IMR-90 (cell line): ENCODE measurements around the gene HNRNPU. TPM values are rescaled to one million over a fixed set of nuclear protein-coding genes. Genes with fewer than 3 reads are reported as not detected.

Experiments used
- ATAC-seq: fragments of 200-7000 bp; cut with Tn5 transposase; 2 replicates; pipeline ENCODE4 v1.9.1; 2020; ENCODE audit warnings: low read depth, mild to moderate bottlenecking, moderate library complexity
- BruUV-seq: library from RNA; stranded (reverse); fragments of 400-500 nt; replicated peaks from 2 replicates; lab custom pipeline; 2021; lab: Mats Ljungman, UMichigan
- CTCF ChIA-PET: fragments of 300-600 bp; formaldehyde crosslinking; extraction: SDS; loops from one replicate; lab custom pipeline; 2021; ENCODE audit warnings: antibody characterized with exemption; lab: Yijun Ruan, JAX
- POLR2A ChIA-PET: fragments of 300-600 bp; sonication (Branson Sonifier 250); formaldehyde crosslinking; loops from one replicate; lab custom pipeline; 2022; ENCODE audit warnings: antibody characterized with exemption; ENCODE audit not compliant: unreplicated experiment; lab: Charles Lee
- DNase-seq: peaks from one replicate; pipeline ENCODE4 v3.0.0; 2013
- H2AFZ ChIP-seq: replicated peaks from 2 replicates; pipeline ENCODE3; 2013; ENCODE audit warnings: low read length, mild to moderate bottlenecking; ENCODE audit not compliant: poor library complexity
- H2AK5ac ChIP-seq: 2 replicates; pipeline ENCODE4 v1.6.1; 2013; ENCODE audit warnings: low read depth, low read length, inconsistent platforms
- H2AK9ac ChIP-seq: replicated peaks from 2 replicates; pipeline ENCODE3; 2013; ENCODE audit warnings: mild to moderate bottlenecking, low read depth, low read length, moderate library complexity; ENCODE audit not compliant: poor library complexity
- H2BK120ac ChIP-seq: 2 replicates; pipeline ENCODE4 v1.6.1; 2013; ENCODE audit warnings: low read depth, low read length, inconsistent platforms
- H2BK15ac ChIP-seq: 3 replicates; pipeline ENCODE4 v1.6.1; 2013; ENCODE audit warnings: low read depth, low read length, inconsistent platforms
- H2BK20ac ChIP-seq: 2 replicates; pipeline ENCODE4 v1.6.1; 2013; ENCODE audit warnings: low read depth, mild to moderate bottlenecking, inconsistent platforms, low read length, moderate library complexity
- H2BK5ac ChIP-seq: 2 replicates; pipeline ENCODE4 v1.6.1; 2013; ENCODE audit warnings: mild to moderate bottlenecking, low read depth, low read length, inconsistent platforms; ENCODE audit not compliant: poor library complexity, severe bottlenecking
- H3K14ac ChIP-seq: replicated peaks from 2 replicates; pipeline ENCODE4 v1.6.1; 2013; ENCODE audit warnings: low read depth, low read length, inconsistent platforms
- H3K18ac ChIP-seq: 2 replicates; pipeline ENCODE4 v1.6.1; 2013; ENCODE audit warnings: low read depth, low read length, control low read depth
- H3K23ac ChIP-seq: 2 replicates; pipeline ENCODE4 v1.6.1; 2013; ENCODE audit warnings: low read depth, low read length, inconsistent platforms
- H3K27ac ChIP-seq: 2 replicates; pipeline ENCODE4 v1.5.1; 2013; ENCODE audit warnings: mild to moderate bottlenecking, control low read depth, low read length; ENCODE audit not compliant: insufficient read depth
- H3K27me3 ChIP-seq: 2 replicates; pipeline ENCODE4 v1.6.1; 2013; ENCODE audit warnings: low read length; ENCODE audit not compliant: control insufficient read depth, insufficient read depth
- H3K36me3 ChIP-seq: 2 replicates; pipeline ENCODE4 v1.6.1; 2013; ENCODE audit warnings: low read length, mixed read lengths; ENCODE audit not compliant: control insufficient read depth, insufficient read depth
- H3K4ac ChIP-seq: 2 replicates; pipeline ENCODE4 v1.6.1; 2013; ENCODE audit warnings: low read depth, low read length, inconsistent platforms
- H3K4me1 ChIP-seq: 2 replicates; pipeline ENCODE4 v1.6.1; 2013; ENCODE audit warnings: low read length, mixed read lengths; ENCODE audit not compliant: control insufficient read depth, insufficient read depth
- H3K4me2 ChIP-seq: 2 replicates; pipeline ENCODE4 v1.6.1; 2013; ENCODE audit warnings: low read depth, mild to moderate bottlenecking, control low read depth, low read length, moderate library complexity
- H3K4me3 ChIP-seq: 2 replicates; pipeline ENCODE4 v1.5.1; 2013; ENCODE audit warnings: low read depth, mild to moderate bottlenecking, control low read depth, low read length, moderate library complexity; ENCODE audit not compliant: insufficient read depth
- H3K56ac ChIP-seq: 2 replicates; pipeline ENCODE4 v1.6.1; 2013; ENCODE audit warnings: low read length, inconsistent platforms; ENCODE audit not compliant: insufficient read depth; ENCODE audit errors: extremely low read depth
- H3K79me1 ChIP-seq, 2 experiments: 2 replicates each; pipeline ENCODE4 v1.6.1; 2013; ENCODE audit warnings: low read length in 2 of 2, inconsistent platforms in 1 of 2, low read depth in 1 of 2
- H3K9ac ChIP-seq: 2 replicates; pipeline ENCODE4 v1.6.1; 2013; ENCODE audit warnings: low read depth, low read length, control low read depth
- H3K9me1 ChIP-seq: 2 replicates; pipeline ENCODE4 v1.6.1; 2013; ENCODE audit warnings: low read length, inconsistent platforms; ENCODE audit not compliant: insufficient read depth
- H3K9me3 ChIP-seq: 2 replicates; pipeline ENCODE4 v1.6.1; 2013; ENCODE audit warnings: low read length; ENCODE audit not compliant: control insufficient read depth, insufficient read depth
- H4K20me1 ChIP-seq: 2 replicates; pipeline ENCODE4 v1.6.1; 2013; ENCODE audit warnings: low read length, inconsistent platforms; ENCODE audit not compliant: insufficient read depth
- H4K5ac ChIP-seq: 2 replicates; pipeline ENCODE4 v1.6.1; 2013; ENCODE audit warnings: mild to moderate bottlenecking, low read depth, low read length, control low read depth
- H4K8ac ChIP-seq, 2 experiments: 2 replicates each; pipeline ENCODE4 v1.6.1; 2013; ENCODE audit warnings: low read depth in 2 of 2, low read length in 2 of 2, control low read depth in 1 of 2, inconsistent platforms in 1 of 2
- H4K91ac ChIP-seq: 2 replicates; pipeline ENCODE4 v1.6.1; 2013; ENCODE audit warnings: low read depth, low read length, inconsistent platforms; ENCODE audit not compliant: insufficient read depth
- BHLHE40 ChIP-seq: fragments of 150-350 bp; IDR thresholded peaks from 2 replicates; pipeline ENCODE4 v1.6.1; 2016; ENCODE audit warnings: mild to moderate bottlenecking, low read depth, low read length
- CEBPB ChIP-seq: IDR thresholded peaks from 2 replicates; pipeline ENCODE4 v1.6.1; 2012; ENCODE audit warnings: low read depth, low read length, improper control_type of control experiment
- ELK1 ChIP-seq: fragments of 150-350 bp; IDR thresholded peaks from 2 replicates; pipeline ENCODE4 v1.6.1; 2016; ENCODE audit warnings: low read depth, mild to moderate bottlenecking, low read length, moderate library complexity, borderline replicate concordance
- FOS ChIP-seq: fragments of 150-350 bp; IDR thresholded peaks from 2 replicates; pipeline ENCODE4 v1.6.1; 2016; ENCODE audit warnings: low read depth, low read length
- MAZ ChIP-seq: IDR thresholded peaks from 2 replicates; pipeline ENCODE4 v1.6.1; 2012; ENCODE audit warnings: low read depth, mild to moderate bottlenecking, low read length, improper control_type of control experiment, moderate library complexity, borderline replicate concordance
- MXI1 ChIP-seq: IDR thresholded peaks from 2 replicates; pipeline ENCODE4 v1.6.1; 2012; ENCODE audit warnings: low read depth, mild to moderate bottlenecking, low read length, moderate library complexity, borderline replicate concordance
- NFE2L2 ChIP-seq: fragments of 150-350 bp; IDR thresholded peaks from 2 replicates; pipeline ENCODE4 v1.6.1; 2016; ENCODE audit warnings: low read depth, mild to moderate bottlenecking, low read length
- POLR2A ChIP-seq: IDR thresholded peaks from 2 replicates; pipeline ENCODE4 v1.6.1; 2012; ENCODE audit warnings: mild to moderate bottlenecking, low read depth, low read length
- RFX5 ChIP-seq: IDR thresholded peaks from 2 replicates; pipeline ENCODE4 v1.8.0; 2012; ENCODE audit warnings: low read depth, mild to moderate bottlenecking, low read length, moderate library complexity
- USF2 ChIP-seq: fragments of 150-350 bp; IDR thresholded peaks from 2 replicates; pipeline ENCODE4 v1.6.1; 2017; ENCODE audit warnings: mild to moderate bottlenecking, antibody characterized with exemption, low read length, low read depth
- whole genome bisulfite sequencing, 2 experiments: methylation state at CpG; one replicate each; pipeline versions ENCODE4 v1.1.5 to v1.1.7; 2013; ENCODE audit warnings: missing lambda C conversion rate in 2 of 2; ENCODE audit not compliant: insufficient read length in 1 of 2; ENCODE audit errors: extremely low coverage in 2 of 2; 5-methylcytosine and 5-hydroxymethylcytosine counted together
- dilution Hi-C: fragments of 300-500 bp; cut with HindIII; formaldehyde crosslinking; loops from one replicate; pipeline ENCODE4 v1.14.3; 2018; ENCODE audit warnings: low sequenced_read_pairs; ENCODE audit not compliant: unreplicated experiment
- in situ Hi-C: fragments of 300-500 bp; cut with MboI; formaldehyde crosslinking; loops from 3 replicates; pipeline ENCODE4 v1.14.3; 2019; ENCODE audit warnings: low sequenced_read_pairs, inconsistent platforms, mixed read lengths
- intact Hi-C: fragments of 100-400 bp; cut with micrococcal nuclease; formaldehyde crosslinking; loops from 2 replicates; pipeline ENCODE4 v1.10.0; 2022
- polyA plus RNA-seq, 3 experiments: library from polyadenylated mRNA; depleted of rRNA; stranded (reverse); fragments of >200 nt; gene quantifications; 2 replicates each; pipeline ENCODE4 v1.2.3, GENCODE V29; 2012; ENCODE audit warnings: low replicate concordance in 1 of 3
- total RNA-seq: library from RNA; depleted of rRNA; stranded (reverse); fragments of >200 nt; gene quantifications from 2 replicates; pipeline ENCODE4 v1.2.3, GENCODE V29; 2012

HNRNPU gene
- total and polyA plus RNA-seq, 2 of the 4 experiments (the other 2 are of a cell fraction) = 151 to 169 TPM

DNA sequence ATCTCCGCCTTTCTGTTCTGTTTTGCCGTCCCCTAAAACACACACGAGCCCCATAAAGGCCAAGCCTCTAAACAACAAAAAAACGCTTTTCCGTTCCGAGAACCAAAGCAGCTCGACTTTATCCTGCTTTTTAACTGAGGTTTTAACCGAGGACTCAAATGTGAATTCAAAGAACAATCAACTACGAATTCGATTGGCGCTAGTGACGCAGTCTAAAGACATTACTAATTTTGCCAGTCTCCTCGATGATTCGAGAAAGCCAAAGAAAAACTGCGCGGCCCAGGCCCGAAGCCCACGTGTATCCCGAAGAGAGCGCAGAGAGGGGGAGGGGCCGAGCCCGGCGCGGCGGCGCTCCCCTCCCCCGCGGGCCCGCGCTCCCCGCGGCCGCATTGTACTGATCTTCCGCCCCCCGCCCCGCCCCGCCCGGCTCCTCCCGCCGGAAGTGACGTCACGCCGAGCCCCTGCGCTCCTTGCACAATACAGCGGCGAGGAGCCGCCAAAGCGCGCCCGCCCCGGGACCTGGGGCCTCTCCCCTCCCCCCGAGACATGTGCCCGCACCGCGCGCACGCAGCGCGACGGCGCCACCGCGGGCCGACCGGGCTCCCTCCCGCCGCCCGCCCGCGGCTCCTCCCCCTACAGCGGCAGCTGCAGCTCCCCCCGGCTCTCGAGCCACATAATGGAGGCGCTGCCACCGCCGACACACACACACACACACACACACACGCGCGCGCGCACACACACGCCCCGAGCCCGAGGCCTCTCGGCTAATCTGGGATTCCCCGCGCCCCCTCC lies 1.4 kb downstream of the HNRNPU start:
- H3K18ac ChIP-seq = no peak overlapping the region; the same call in 1 of the 2 replicates
- peak overlapping the region; percentile 85 for H3K56ac ChIP-seq
- ChIA-PET POLR2A (interaction anchor here (0.6 to 1.6 kb wide), 2 partner anchors 10 to 101 kb away, joined by 3 to 7 read pairs; no protein-coding TSS in a partner anchor), CTCF (interaction anchor here (1.0 kb wide), 1 partner anchor 12 kb away, joined by 6 read pairs; no protein-coding TSS in a partner anchor)
- peak overlapping the region; percentile 98; the same call in 1 of the 2 replicates for H3K23ac ChIP-seq
- H3K27me3 ChIP-seq = no peaks in the 10 kb centered on the region
- H2BK15ac ChIP-seq = no peak overlapping the region
- H4K91ac ChIP-seq = no peak overlapping the region
- ATAC-seq (peak; percentile 71), DNase-seq (peak; percentile 89)
- WGBS, 2 experiments = 0% methylated on average over 14 of the region's 87 CpGs; no CpG with 5 or more reads in 1 of the 2 experiments
- H3K4ac ChIP-seq = peak overlapping the region; percentile 4; the same call in 1 of the 2 replicates
- intact Hi-C loops = loop anchor here (1.0 to 2.0 kb wide), 3 partner anchors 27 to 62 kb away; no protein-coding TSS in a partner anchor
- peak overlapping the region; percentile 26 for H3K14ac ChIP-seq
- TF ChIP-seq ELK1 (0 out of 2 replicates have a peak, but pooled peaks have one; percentile 42), BHLHE40 (peak; percentile 83), MAZ (peak; percentile 78; the same call in 1 of the 2 replicates), CEBPB (peak; percentile 96), RFX5 (no peak), POLR2A (peak; percentile 82), MXI1 (peak; percentile 96), FOS (0 out of 2 replicates have a peak, but pooled peaks have one; percentile 5), USF2 (peak; percentile 60), NFE2L2 (no peak)
- no peak overlapping the region for H2BK120ac ChIP-seq
- H3K9me1 ChIP-seq = no peaks in the 10 kb centered on the region
- H4K5ac ChIP-seq = no peak overlapping the region
- no peak overlapping the region for H2BK20ac ChIP-seq
- peak overlapping the region; percentile 65 for H2AK5ac ChIP-seq
- no peaks in the 10 kb centered on the region for H3K9me3 ChIP-seq
- peak overlapping the region; percentile 92 for H2BK5ac ChIP-seq
- peak overlapping the region; percentile 100 for H3K4me2 ChIP-seq
- H4K20me1 ChIP-seq = peaks cover 55% of the 10 kb centered on the region
- peak overlapping the region; percentile 74 for H3K4me3 ChIP-seq
- H2AK9ac ChIP-seq = peak overlapping the region; percentile 60
- BruUV-seq = no TSS peak
- H3K4me1 ChIP-seq = peaks cover 9% of the 10 kb centered on the region
- H2AFZ ChIP-seq = peak overlapping the region; percentile 57
- H4K8ac ChIP-seq = no peak overlapping the region
- peak overlapping the region; percentile 98 for H3K9ac ChIP-seq
- in situ Hi-C loops = no loop called here
- H3K27ac ChIP-seq = peak overlapping the region; percentile 96
- peaks cover 30% of the 10 kb centered on the region for H3K36me3 ChIP-seq
- peaks cover 7 to 16% of the 10 kb centered on the region in 2 experiments; a peak in 3 of 4 replicates for H3K79me1 ChIP-seq
- dilution Hi-C loops = no loop called here
